Mesendoderm (in vitro differentiated cells): ENCODE data around the gene TMEM140.
"Not testable (repeated sequence)": the region's sequence is repeated elsewhere in the genome, so short reads cannot be mapped to it uniquely, and the experiment has no call there.

Experiments used
- DNase-seq: peaks from one replicate; pipeline ENCODE4 v3.0.0; 2013
- H2AK5ac ChIP-seq: 2 replicates; pipeline ENCODE4 v1.6.1; 2013; ENCODE audit warnings: low read length, inconsistent platforms
- H2BK120ac ChIP-seq: 2 replicates; pipeline ENCODE4 v1.6.1; 2013; ENCODE audit warnings: low read depth, mild to moderate bottlenecking, low read length, moderate library complexity, mixed read lengths
- H2BK15ac ChIP-seq: replicated peaks from 2 replicates; pipeline ENCODE4 v1.6.1; 2013; ENCODE audit warnings: low read depth, mild to moderate bottlenecking, moderate library complexity
- H2BK5ac ChIP-seq: 2 replicates; pipeline ENCODE4 v1.6.1; 2013; ENCODE audit warnings: low read length, inconsistent platforms
- H3K18ac ChIP-seq: 2 replicates; pipeline ENCODE4 v1.6.1; 2013; ENCODE audit warnings: mild to moderate bottlenecking, low read length, mixed read lengths
- H3K23ac ChIP-seq: one replicate; pipeline ENCODE4 v1.6.1; 2013; ENCODE audit warnings: low read length
- H3K27ac ChIP-seq: 2 replicates; pipeline ENCODE4 v1.5.1; 2013; ENCODE audit warnings: low read depth, mild to moderate bottlenecking, inconsistent platforms, low read length, moderate library complexity
- H3K27me3 ChIP-seq: 2 replicates; pipeline ENCODE4 v1.6.1; 2013; ENCODE audit warnings: low read length, control low read depth, mild to moderate bottlenecking, inconsistent platforms; ENCODE audit not compliant: insufficient read depth, poor library complexity
- H3K36me3 ChIP-seq: 2 replicates; pipeline ENCODE4 v1.6.1; 2013; ENCODE audit warnings: low read length, inconsistent platforms; ENCODE audit not compliant: control insufficient read depth, insufficient read depth
- H3K4ac ChIP-seq: one replicate; pipeline ENCODE4 v1.6.1; 2013; ENCODE audit warnings: low read depth, mild to moderate bottlenecking, low read length, moderate library complexity
- H3K4me1 ChIP-seq: 2 replicates; pipeline ENCODE4 v1.6.1; 2013; ENCODE audit warnings: low read depth, low read length, inconsistent platforms; ENCODE audit not compliant: control insufficient read depth
- H3K4me2 ChIP-seq: 2 replicates; pipeline ENCODE4 v1.6.1; 2013; ENCODE audit warnings: low read length
- H3K4me3 ChIP-seq: 2 replicates; pipeline ENCODE4 v1.5.1; 2013; ENCODE audit warnings: mild to moderate bottlenecking, low read length
- H3K56ac ChIP-seq: one replicate; pipeline ENCODE4 v1.6.1; 2013; ENCODE audit warnings: low read length
- H3K79me1 ChIP-seq: 2 replicates; pipeline ENCODE4 v1.6.1; 2013; ENCODE audit warnings: low read length, inconsistent platforms
- H3K79me2 ChIP-seq: 2 replicates; pipeline ENCODE4 v1.6.1; 2013; ENCODE audit warnings: mild to moderate bottlenecking, low read length; ENCODE audit not compliant: control insufficient read depth, insufficient read depth
- H3K9ac ChIP-seq: 2 replicates; pipeline ENCODE4 v1.6.1; 2013; ENCODE audit warnings: low read length, inconsistent platforms
- H4K5ac ChIP-seq: one replicate; pipeline ENCODE4 v1.6.1; 2013; ENCODE audit warnings: low read length
- H4K8ac ChIP-seq: one replicate; pipeline ENCODE4 v1.6.1; 2013; ENCODE audit warnings: low read depth, mild to moderate bottlenecking, control low read depth, low read length, moderate library complexity
- WGBS: extraction: QIAGEN DNeasy Blood & Tissue Kit; methylation state at CpG from one replicate; pipeline ENCODE4 v1.1.7; 2013; ENCODE audit warnings: low lambda C conversion rate, missing lambda C conversion rate; ENCODE audit not compliant: insufficient coverage; ENCODE audit errors: extremely low coverage; 5-methylcytosine and 5-hydroxymethylcytosine counted together

Gene TMEM140

GRCh38 chr7:135211179-135211945, 63.5 kb downstream of the TMEM140 start, which contains the start of gene WDR91:
TSS of gene WDR91 (minus strand) at chr7:135211526. CDS start at chr7:135211502, 24 bp downstream.
- Histone ChIP-seq H3K18ac (peak within 1 kb of the TSS; percentile 33), H3K9ac (peak within 1 kb of the TSS; percentile 94), H3K27ac (peak within 1 kb of the TSS; percentile 37), H3K27me3 (no peaks in the 10 kb centered on the region), H3K4ac (no peak within 1 kb of the TSS), H3K4me3 (peak within 1 kb of the TSS; percentile 90), H2BK120ac (no peak within 1 kb of the TSS), H3K36me3 (no peaks in the 10 kb centered on the region), H3K56ac (peak within 1 kb of the TSS; percentile 98), H3K79me1 (no peaks in the 10 kb centered on the region), H3K79me2 (no peaks in the 10 kb centered on the region), H3K23ac (peak within 1 kb of the TSS; percentile 97), H2BK15ac (no peak within 1 kb of the TSS), H3K4me1 (peaks cover 3% of the 10 kb centered on the region), H2BK5ac (peak within 1 kb of the TSS; percentile 82), H3K4me2 (peak within 1 kb of the TSS; percentile 99), H2AK5ac (no peak within 1 kb of the TSS), H4K5ac (peak within 1 kb of the TSS; percentile 87), H4K8ac (no peak within 1 kb of the TSS)
- no CpG with 5 or more reads among the region's 82 CpGs for WGBS
- peak; percentile 95 for DNase-seq

GRCh38 chr7:135211946-135212685, 64.2 kb downstream of the TMEM140 start:
- H4K8ac ChIP-seq, H3K4ac ChIP-seq, DNase-seq, H2BK120ac ChIP-seq, H2AK5ac ChIP-seq, H3K79me2 ChIP-seq, H3K27me3 ChIP-seq, H3K79me1 ChIP-seq, H3K36me3 ChIP-seq, H2BK15ac ChIP-seq, H3K4me1 ChIP-seq: not testable (repeated sequence)
- Histone ChIP-seq H3K56ac (peak overlapping the region; percentile 96), H2BK5ac (peak overlapping the region; percentile 82), H3K18ac (peak overlapping the region; percentile 33), H4K5ac (peak overlapping the region; percentile 87), H3K27ac (peak overlapping the region; percentile 37), H3K23ac (peak overlapping the region; percentile 97), H3K4me2 (peak overlapping the region; percentile 99), H3K9ac (peak overlapping the region; percentile 94), H3K4me3 (peak overlapping the region; percentile 76)
- no CpG with 5 or more reads among the region's 30 CpGs for WGBS

GRCh38 chr7:135213831-135214230, 66.0 kb downstream of the TMEM140 start:
- no CpG with 5 or more reads among the region's 2 CpGs for WGBS

GRCh38 chr7:135215180-135215579, 67.3 kb downstream of the TMEM140 start:
- H3K36me3 ChIP-seq, result no peaks in the 10 kb centered on the region
- DNase-seq, result no peak
- H2BK120ac ChIP-seq, result no peak overlapping the region
- no peak overlapping the region for H3K9ac ChIP-seq
- H3K56ac ChIP-seq, result no peak overlapping the region
- H3K4me3 ChIP-seq, result no peak overlapping the region
- no peak overlapping the region for H3K18ac ChIP-seq
- no peak overlapping the region for H2BK15ac ChIP-seq
- no peak overlapping the region for H3K27ac ChIP-seq
- no peaks in the 10 kb centered on the region for H3K79me2 ChIP-seq
- H3K4ac ChIP-seq, result no peak overlapping the region
- H2BK5ac ChIP-seq, result no peak overlapping the region
- H4K5ac ChIP-seq, result no peak overlapping the region
- H3K27me3 ChIP-seq, result no peaks in the 10 kb centered on the region
- H2AK5ac ChIP-seq, result no peak overlapping the region
- no peak overlapping the region for H4K8ac ChIP-seq
- H3K4me2 ChIP-seq, result no peak overlapping the region
- no CpG with 5 or more reads among the region's 4 CpGs for WGBS
- peaks cover 3% of the 10 kb centered on the region for H3K4me1 ChIP-seq
- no peaks in the 10 kb centered on the region for H3K79me1 ChIP-seq
- no peak overlapping the region for H3K23ac ChIP-seq

More at GRCh38 chr7:135213831-135214230, 66.0 kb downstream of the TMEM140 start:
- no peak overlapping the region for H3K23ac ChIP-seq
- H2AK5ac ChIP-seq, result no peak overlapping the region
- no peak overlapping the region for H4K5ac ChIP-seq
- H2BK5ac ChIP-seq, result no peak overlapping the region
- no peak overlapping the region for H3K27ac ChIP-seq
- no peaks in the 10 kb centered on the region for H3K79me1 ChIP-seq
- no peak overlapping the region for H2BK120ac ChIP-seq
- no peak overlapping the region for H2BK15ac ChIP-seq
- no peak overlapping the region for H3K4me3 ChIP-seq
- H3K4me2 ChIP-seq, result no peak overlapping the region
- H3K18ac ChIP-seq, result no peak overlapping the region
- no peaks in the 10 kb centered on the region for H3K79me2 ChIP-seq
- no peak overlapping the region for H4K8ac ChIP-seq
- H3K9ac ChIP-seq, result no peak overlapping the region
- no peaks in the 10 kb centered on the region for H3K27me3 ChIP-seq
- no peak overlapping the region for H3K4ac ChIP-seq
- peaks cover 3% of the 10 kb centered on the region for H3K4me1 ChIP-seq
- H3K56ac ChIP-seq, result peak overlapping the region; percentile 22
- no peaks in the 10 kb centered on the region for H3K36me3 ChIP-seq
- peak; percentile 46 for DNase-seq

GRCh38 chr7:135215698-135216097, 67.8 kb downstream of the TMEM140 start:
- Histone ChIP-seq H3K9ac (no peak overlapping the region), H2BK5ac (no peak overlapping the region), H3K18ac (no peak overlapping the region), H3K23ac (no peak overlapping the region), H2BK15ac (no peak overlapping the region), H4K5ac (no peak overlapping the region), H3K4me2 (no peak overlapping the region), H4K8ac (no peak overlapping the region), H3K27me3 (no peaks in the 10 kb centered on the region), H3K27ac (no peak overlapping the region), H3K4me3 (no peak overlapping the region), H2AK5ac (no peak overlapping the region), H3K79me1 (no peaks in the 10 kb centered on the region), H3K36me3 (no peaks in the 10 kb centered on the region), H3K4me1 (peaks cover 3% of the 10 kb centered on the region), H3K4ac (no peak overlapping the region), H2BK120ac (no peak overlapping the region), H3K56ac (no peak overlapping the region), H3K79me2 (no peaks in the 10 kb centered on the region)
- DNase-seq, result no peak
- no CpG with 5 or more reads among the region's 3 CpGs for WGBS
